Liver (tissue), 9 donors: ENCODE measurements around the gene TST. TPM values are rescaled to one million over a fixed set of nuclear protein-coding genes. Genes with fewer than 3 reads are reported as not detected.
A peak's percentile ranks its signal among the peaks of the same experiment; 100 is the strongest.

ENCODE experiments used
- DNase-seq: peaks from one replicate; pipeline ENCODE4 v3.0.0-alpha.2; 2017; ENCODE audit warnings: low spot score
- H3K27ac ChIP-seq, 2 donors: one replicate each; pipeline ENCODE4 v1.7.0; 2013; ENCODE audit warnings: inconsistent platforms in 2 of 2, low read length in 2 of 2, control low read depth in 1 of 2, low read depth in 1 of 2, mild to moderate bottlenecking in 1 of 2
- H3K27me3 ChIP-seq, 4 donors: one replicate each; pipeline versions ENCODE4 v1.6.1 to v1.7.0; 2013; ENCODE audit warnings: low read length in 3 of 4, inconsistent platforms in 1 of 4, mild to moderate bottlenecking in 1 of 4, moderate library complexity in 1 of 4; ENCODE audit not compliant: control insufficient read depth in 4 of 4, insufficient read depth in 4 of 4
- H3K36me3 ChIP-seq, 4 donors: one replicate each; pipeline versions ENCODE4 v1.6.1 to v1.7.0; 2013; ENCODE audit warnings: low read length in 3 of 4, mild to moderate bottlenecking in 3 of 4, low read depth in 1 of 4, moderate library complexity in 1 of 4; ENCODE audit not compliant: control insufficient read depth in 4 of 4, insufficient read depth in 3 of 4
- H3K4me1 ChIP-seq, 4 donors: one replicate each; pipeline versions ENCODE4 v1.6.1 to v1.7.0; 2013; ENCODE audit warnings: low read length in 3 of 4, mild to moderate bottlenecking in 3 of 4, moderate library complexity in 1 of 4; ENCODE audit not compliant: control insufficient read depth in 4 of 4, insufficient read depth in 4 of 4
- H3K4me3 ChIP-seq, 3 donors: one replicate each; pipeline versions ENCODE4 v1.6.1 to v1.7.0; 2013; ENCODE audit warnings: low read length in 3 of 3, control low read depth in 1 of 3, low read depth in 1 of 3, mild to moderate bottlenecking in 1 of 3
- H3K9ac ChIP-seq, 2 donors: one replicate each; pipeline ENCODE4 v1.7.0; 2013; ENCODE audit warnings: low read length in 2 of 2, mild to moderate bottlenecking in 2 of 2, moderate library complexity in 2 of 2, control low read depth in 1 of 2, low read depth in 1 of 2
- H3K9me3 ChIP-seq, 4 donors: one replicate each; pipeline versions ENCODE4 v1.6.1 to v1.7.0; 2013; ENCODE audit warnings: low read length in 3 of 4; ENCODE audit not compliant: control insufficient read depth in 4 of 4
- EGR1 ChIP-seq, 2 donors: IDR thresholded peaks; 2 replicates each; pipeline ENCODE4 v1.6.1; 2016 to 2018; ENCODE audit warnings: antibody characterized with exemption in 2 of 2, low read depth in 2 of 2
- FOXA2 ChIP-seq: IDR thresholded peaks from 2 replicates; pipeline ENCODE4 v1.6.1; 2016; ENCODE audit warnings: antibody characterized with exemption
- GABPA ChIP-seq, 2 donors: IDR thresholded peaks in 1 of 2; conservative IDR thresholded peaks in 1 of 2; 2 replicates each; pipeline ENCODE4 v1.6.1; 2016; ENCODE audit warnings: antibody characterized with exemption in 2 of 2, mild to moderate bottlenecking in 1 of 2, moderate library complexity in 1 of 2
- HNF4A ChIP-seq, 2 donors: conservative IDR thresholded peaks; 2 replicates each; pipeline ENCODE4 v1.6.1; 2016; ENCODE audit warnings: antibody characterized with exemption in 2 of 2, mild to moderate bottlenecking in 2 of 2
- HNF4G ChIP-seq: IDR thresholded peaks from 2 replicates; pipeline ENCODE4 v1.6.1; 2016; ENCODE audit warnings: antibody characterized with exemption
- MAX ChIP-seq: IDR thresholded peaks from 2 replicates; pipeline ENCODE4 v1.6.1; 2016; ENCODE audit warnings: antibody characterized with exemption
- RAD21 ChIP-seq, 2 donors: IDR thresholded peaks; 2 replicates each; pipeline ENCODE4 v1.6.1; 2016; ENCODE audit warnings: antibody characterized with exemption in 2 of 2, mild to moderate bottlenecking in 2 of 2
- RXRA ChIP-seq, 2 donors: IDR thresholded peaks; 2 replicates each; pipeline ENCODE4 v1.6.1; 2017 to 2018; ENCODE audit warnings: antibody characterized with exemption in 2 of 2, mild to moderate bottlenecking in 1 of 2
- SP1 ChIP-seq: IDR thresholded peaks from 2 replicates; pipeline ENCODE4 v1.6.1; 2018; ENCODE audit warnings: antibody characterized with exemption, mild to moderate bottlenecking
- TAF1 ChIP-seq: conservative IDR thresholded peaks from 2 replicates; pipeline ENCODE4 v1.6.1; 2016; ENCODE audit warnings: antibody characterized with exemption, mild to moderate bottlenecking
- YY1 ChIP-seq: IDR thresholded peaks from 2 replicates; pipeline ENCODE4 v1.6.1; 2016; ENCODE audit warnings: antibody characterized with exemption, mild to moderate bottlenecking
- WGBS: extraction: QIAGEN DNeasy Blood & Tissue Kit; methylation state at CpG from one replicate; pipeline ENCODE4 v1.1.7; 2013; 5-methylcytosine and 5-hydroxymethylcytosine counted together
- polyA plus RNA-seq, 2 donors: library from polyadenylated mRNA; stranded (reverse) in 1 of 2; unstranded in 1 of 2; fragments of 200-250 nt in 1 of 2; fragments of >200 nt in 1 of 2; fragmentation: Nextera tagmentation in 1 of 2; extraction: Ambion mirVana in 1 of 2; gene quantifications; one replicate each; pipeline versions ENCODE4 v1.2.1 to v1.2.3, GENCODE V29; 2013 to 2015
- total RNA-seq, 2 donors: library from RNA; depleted of rRNA; stranded (reverse); fragments of >200 nt; gene quantifications; one replicate each; pipeline ENCODE4 v1.2.3, GENCODE V29; 2014
- TF ChIP-seq, protein P1 (sequence below): IDR thresholded peaks from 2 replicates; pipeline ENCODE4 v1.6.1; 2016; ENCODE audit warnings: antibody characterized with exemption, mild to moderate bottlenecking
- TF ChIP-seq, protein P2 (sequence below): IDR thresholded peaks from 2 replicates; pipeline ENCODE4 v1.6.1; 2016; ENCODE audit warnings: antibody characterized with exemption
- TF ChIP-seq, protein P3 (sequence below): IDR thresholded peaks from 2 replicates; pipeline ENCODE4 v1.6.1; 2016; ENCODE audit warnings: antibody characterized with exemption
- TF ChIP-seq, protein P4 (sequence below): fragments of 150-350 bp; IDR thresholded peaks from 2 replicates; pipeline ENCODE4 v1.5.1; 2017; ENCODE audit warnings: improper control_type of control experiment, low read depth, low read length; ENCODE audit not compliant: missing input control
- donor health status: healthy.
- donor health status: healthy.
- donor health status: healthy.
- donor health status: healthy.
- donor health status: healthy.

TST gene
- total and polyA plus RNA-seq, 4 donors: 186 to 404 (median 292) TPM

- Histone ChIP-seq H3K27ac (peak overlapping the region; percentile 37 to 86), H3K4me3 (peak overlapping the region; percentile 20 to 91 (median 89))
These were observed 1.9 kb downstream of the TST start for GRCh38 chr22:37017356-37017755.

GRCh38 chr22:37016134-37016910 is 2.9 kb downstream of the TST start:
- WGBS: 73% methylated on average over 14 of the region's 14 CpGs
- peaks cover 0 to 5% (median 0%) of the 10 kb centered on the region in 4 donors for H3K36me3 ChIP-seq
- H3K4me3 ChIP-seq: no peak overlapping the region
- H3K9me3 ChIP-seq: no peaks in the 10 kb centered on the region
- H3K27me3 ChIP-seq: no peaks in the 10 kb centered on the region
- peaks cover 20 to 82% (median 68%) of the 10 kb centered on the region in 4 donors for H3K4me1 ChIP-seq
- TF ChIP-seq SP1: no peak
- TF ChIP-seq RXRA (IDR thresholded peaks at IDR 0.05): peak in 1 of 2 donors; percentile 8
- peak overlapping the region in 1 of 2 donors; percentile 78 for H3K9ac ChIP-seq
- peak; percentile 35 for DNase-seq
- peak overlapping the region in 1 of 2 donors; percentile 1 for H3K27ac ChIP-seq

More at GRCh38 chr22:37017356-37017755, 1.9 kb downstream of the TST start:
- Histone ChIP-seq H3K4me1 (peaks cover 18 to 80% (median 69%) of the 10 kb centered on the region in 4 donors), H3K9ac (peak overlapping the region; percentile 43 to 78), H3K36me3 (peaks cover 0 to 5% (median 0%) of the 10 kb centered on the region in 4 donors), H3K27me3 (no peaks in the 10 kb centered on the region), H3K9me3 (no peaks in the 10 kb centered on the region)
- WGBS: 29% methylated on average over 10 of the region's 10 CpGs
- TF ChIP-seq RXRA (IDR thresholded peaks at IDR 0.05) (peak; percentile 45 to 76), TAF1 (no peak), RAD21 (IDR thresholded peaks at IDR 0.05) (peak in 1 of 2 donors; percentile 21), HNF4A (conservative IDR thresholded peaks at IDR 0.05) (peak; percentile 61 to 81), YY1 (peak; percentile 82), MAX (peak; percentile 52)
- TF ChIP-seq, protein P1, sequence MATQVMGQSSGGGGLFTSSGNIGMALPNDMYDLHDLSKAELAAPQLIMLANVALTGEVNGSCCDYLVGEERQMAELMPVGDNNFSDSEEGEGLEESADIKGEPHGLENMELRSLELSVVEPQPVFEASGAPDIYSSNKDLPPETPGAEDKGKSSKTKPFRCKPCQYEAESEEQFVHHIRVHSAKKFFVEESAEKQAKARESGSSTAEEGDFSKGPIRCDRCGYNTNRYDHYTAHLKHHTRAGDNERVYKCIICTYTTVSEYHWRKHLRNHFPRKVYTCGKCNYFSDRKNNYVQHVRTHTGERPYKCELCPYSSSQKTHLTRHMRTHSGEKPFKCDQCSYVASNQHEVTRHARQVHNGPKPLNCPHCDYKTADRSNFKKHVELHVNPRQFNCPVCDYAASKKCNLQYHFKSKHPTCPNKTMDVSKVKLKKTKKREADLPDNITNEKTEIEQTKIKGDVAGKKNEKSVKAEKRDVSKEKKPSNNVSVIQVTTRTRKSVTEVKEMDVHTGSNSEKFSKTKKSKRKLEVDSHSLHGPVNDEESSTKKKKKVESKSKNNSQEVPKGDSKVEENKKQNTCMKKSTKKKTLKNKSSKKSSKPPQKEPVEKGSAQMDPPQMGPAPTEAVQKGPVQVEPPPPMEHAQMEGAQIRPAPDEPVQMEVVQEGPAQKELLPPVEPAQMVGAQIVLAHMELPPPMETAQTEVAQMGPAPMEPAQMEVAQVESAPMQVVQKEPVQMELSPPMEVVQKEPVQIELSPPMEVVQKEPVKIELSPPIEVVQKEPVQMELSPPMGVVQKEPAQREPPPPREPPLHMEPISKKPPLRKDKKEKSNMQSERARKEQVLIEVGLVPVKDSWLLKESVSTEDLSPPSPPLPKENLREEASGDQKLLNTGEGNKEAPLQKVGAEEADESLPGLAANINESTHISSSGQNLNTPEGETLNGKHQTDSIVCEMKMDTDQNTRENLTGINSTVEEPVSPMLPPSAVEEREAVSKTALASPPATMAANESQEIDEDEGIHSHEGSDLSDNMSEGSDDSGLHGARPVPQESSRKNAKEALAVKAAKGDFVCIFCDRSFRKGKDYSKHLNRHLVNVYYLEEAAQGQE: peak; percentile 27
- TF ChIP-seq, protein P2, sequence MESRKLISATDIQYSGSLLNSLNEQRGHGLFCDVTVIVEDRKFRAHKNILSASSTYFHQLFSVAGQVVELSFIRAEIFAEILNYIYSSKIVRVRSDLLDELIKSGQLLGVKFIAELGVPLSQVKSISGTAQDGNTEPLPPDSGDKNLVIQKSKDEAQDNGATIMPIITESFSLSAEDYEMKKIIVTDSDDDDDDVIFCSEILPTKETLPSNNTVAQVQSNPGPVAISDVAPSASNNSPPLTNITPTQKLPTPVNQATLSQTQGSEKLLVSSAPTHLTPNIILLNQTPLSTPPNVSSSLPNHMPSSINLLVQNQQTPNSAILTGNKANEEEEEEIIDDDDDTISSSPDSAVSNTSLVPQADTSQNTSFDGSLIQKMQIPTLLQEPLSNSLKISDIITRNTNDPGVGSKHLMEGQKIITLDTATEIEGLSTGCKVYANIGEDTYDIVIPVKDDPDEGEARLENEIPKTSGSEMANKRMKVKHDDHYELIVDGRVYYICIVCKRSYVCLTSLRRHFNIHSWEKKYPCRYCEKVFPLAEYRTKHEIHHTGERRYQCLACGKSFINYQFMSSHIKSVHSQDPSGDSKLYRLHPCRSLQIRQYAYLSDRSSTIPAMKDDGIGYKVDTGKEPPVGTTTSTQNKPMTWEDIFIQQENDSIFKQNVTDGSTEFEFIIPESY: no peak
- peak; percentile 34 for DNase-seq

- H3K4me1 ChIP-seq: peaks cover 25 to 82% (median 66%) of the 10 kb centered on the region in 4 donors
- TF ChIP-seq, protein P3, sequence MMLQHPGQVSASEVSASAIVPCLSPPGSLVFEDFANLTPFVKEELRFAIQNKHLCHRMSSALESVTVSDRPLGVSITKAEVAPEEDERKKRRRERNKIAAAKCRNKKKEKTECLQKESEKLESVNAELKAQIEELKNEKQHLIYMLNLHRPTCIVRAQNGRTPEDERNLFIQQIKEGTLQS: no peak
- TF ChIP-seq EGR1 (IDR thresholded peaks at IDR 0.05; ENCODE audit: low read depth in 2 of 2) (no peak), FOXA2 (no peak), RXRA (IDR thresholded peaks at IDR 0.05) (no peak), GABPA (IDR thresholded peaks at IDR 0.05 in 1 of 2, conservative IDR thresholded peaks at IDR 0.05 in 1 of 2) (no peak), HNF4G (no peak)
- TF ChIP-seq, protein P1: no peak
- TF ChIP-seq, protein P4, sequence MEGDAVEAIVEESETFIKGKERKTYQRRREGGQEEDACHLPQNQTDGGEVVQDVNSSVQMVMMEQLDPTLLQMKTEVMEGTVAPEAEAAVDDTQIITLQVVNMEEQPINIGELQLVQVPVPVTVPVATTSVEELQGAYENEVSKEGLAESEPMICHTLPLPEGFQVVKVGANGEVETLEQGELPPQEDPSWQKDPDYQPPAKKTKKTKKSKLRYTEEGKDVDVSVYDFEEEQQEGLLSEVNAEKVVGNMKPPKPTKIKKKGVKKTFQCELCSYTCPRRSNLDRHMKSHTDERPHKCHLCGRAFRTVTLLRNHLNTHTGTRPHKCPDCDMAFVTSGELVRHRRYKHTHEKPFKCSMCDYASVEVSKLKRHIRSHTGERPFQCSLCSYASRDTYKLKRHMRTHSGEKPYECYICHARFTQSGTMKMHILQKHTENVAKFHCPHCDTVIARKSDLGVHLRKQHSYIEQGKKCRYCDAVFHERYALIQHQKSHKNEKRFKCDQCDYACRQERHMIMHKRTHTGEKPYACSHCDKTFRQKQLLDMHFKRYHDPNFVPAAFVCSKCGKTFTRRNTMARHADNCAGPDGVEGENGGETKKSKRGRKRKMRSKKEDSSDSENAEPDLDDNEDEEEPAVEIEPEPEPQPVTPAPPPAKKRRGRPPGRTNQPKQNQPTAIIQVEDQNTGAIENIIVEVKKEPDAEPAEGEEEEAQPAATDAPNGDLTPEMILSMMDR: no peak
These were observed 3.7 kb downstream of the TST start for GRCh38 chr22:37015587-37015878.

More at GRCh38 chr22:37015587-37015878, 3.7 kb downstream of the TST start:
- no peak for DNase-seq
- H3K9ac ChIP-seq: no peak overlapping the region
- WGBS: 76% methylated on average over 4 of the region's 4 CpGs
- no peaks in the 10 kb centered on the region for H3K27me3 ChIP-seq
- H3K36me3 ChIP-seq: peaks cover 0 to 5% (median 0%) of the 10 kb centered on the region in 4 donors
- no peak overlapping the region for H3K4me3 ChIP-seq
- H3K9me3 ChIP-seq: no peaks in the 10 kb centered on the region
- peak overlapping the region in 1 of 2 donors; percentile 24 for H3K27ac ChIP-seq
